IMR-90 (cell line): Measurements from ENCODE around the gene LATS2. TPM values are rescaled to one million over a fixed set of nuclear protein-coding genes. Genes with fewer than 3 reads are reported as not detected.

ENCODE experiments used
- ATAC-seq: fragments of 200-7000 bp; cut with Tn5 transposase; 2 replicates; pipeline ENCODE4 v1.9.1; 2020; ENCODE audit warnings: low read depth, mild to moderate bottlenecking, moderate library complexity
- Bru-seq: library from RNA; stranded (reverse); fragments of 400-500 nt; gene quantifications from one replicate; lab custom pipeline; 2021; lab: Mats Ljungman, UMichigan
- BruChase-seq, 2 experiments: library from RNA; stranded (reverse); fragments of 400-500 nt; gene quantifications; one replicate each; lab custom pipeline; 2021; lab: Mats Ljungman, UMichigan
- BruUV-seq: library from RNA; stranded (reverse); fragments of 400-500 nt; replicated peaks from 2 replicates; lab custom pipeline; 2021; lab: Mats Ljungman, UMichigan
- CTCF ChIA-PET: fragments of 300-600 bp; formaldehyde crosslinking; extraction: SDS; loops from one replicate; lab custom pipeline; 2021; ENCODE audit warnings: antibody characterized with exemption; lab: Yijun Ruan, JAX
- POLR2A ChIA-PET: fragments of 300-600 bp; sonication (Branson Sonifier 250); formaldehyde crosslinking; loops from one replicate; lab custom pipeline; 2022; ENCODE audit warnings: antibody characterized with exemption; ENCODE audit not compliant: unreplicated experiment; lab: Charles Lee
- DNase-seq: peaks from one replicate; pipeline ENCODE4 v3.0.0; 2013
- H2AFZ ChIP-seq: replicated peaks from 2 replicates; pipeline ENCODE3; 2013; ENCODE audit warnings: low read length, mild to moderate bottlenecking; ENCODE audit not compliant: poor library complexity
- H2AK5ac ChIP-seq: 2 replicates; pipeline ENCODE4 v1.6.1; 2013; ENCODE audit warnings: low read depth, low read length, inconsistent platforms
- H2AK9ac ChIP-seq: replicated peaks from 2 replicates; pipeline ENCODE3; 2013; ENCODE audit warnings: mild to moderate bottlenecking, low read depth, low read length, moderate library complexity; ENCODE audit not compliant: poor library complexity
- H2BK120ac ChIP-seq: 2 replicates; pipeline ENCODE4 v1.6.1; 2013; ENCODE audit warnings: low read depth, low read length, inconsistent platforms
- H2BK15ac ChIP-seq: 3 replicates; pipeline ENCODE4 v1.6.1; 2013; ENCODE audit warnings: low read depth, low read length, inconsistent platforms
- H2BK20ac ChIP-seq: 2 replicates; pipeline ENCODE4 v1.6.1; 2013; ENCODE audit warnings: low read depth, mild to moderate bottlenecking, inconsistent platforms, low read length, moderate library complexity
- H2BK5ac ChIP-seq: 2 replicates; pipeline ENCODE4 v1.6.1; 2013; ENCODE audit warnings: mild to moderate bottlenecking, low read depth, low read length, inconsistent platforms; ENCODE audit not compliant: poor library complexity, severe bottlenecking
- H3K14ac ChIP-seq: replicated peaks from 2 replicates; pipeline ENCODE4 v1.6.1; 2013; ENCODE audit warnings: low read depth, low read length, inconsistent platforms
- H3K18ac ChIP-seq: 2 replicates; pipeline ENCODE4 v1.6.1; 2013; ENCODE audit warnings: low read depth, low read length, control low read depth
- H3K23ac ChIP-seq: 2 replicates; pipeline ENCODE4 v1.6.1; 2013; ENCODE audit warnings: low read depth, low read length, inconsistent platforms
- H3K27ac ChIP-seq: 2 replicates; pipeline ENCODE4 v1.5.1; 2013; ENCODE audit warnings: mild to moderate bottlenecking, control low read depth, low read length; ENCODE audit not compliant: insufficient read depth
- H3K27me3 ChIP-seq: 2 replicates; pipeline ENCODE4 v1.6.1; 2013; ENCODE audit warnings: low read length; ENCODE audit not compliant: control insufficient read depth, insufficient read depth
- H3K36me3 ChIP-seq: 2 replicates; pipeline ENCODE4 v1.6.1; 2013; ENCODE audit warnings: low read length, mixed read lengths; ENCODE audit not compliant: control insufficient read depth, insufficient read depth
- H3K4ac ChIP-seq: 2 replicates; pipeline ENCODE4 v1.6.1; 2013; ENCODE audit warnings: low read depth, low read length, inconsistent platforms
- H3K4me1 ChIP-seq: 2 replicates; pipeline ENCODE4 v1.6.1; 2013; ENCODE audit warnings: low read length, mixed read lengths; ENCODE audit not compliant: control insufficient read depth, insufficient read depth
- H3K4me2 ChIP-seq: 2 replicates; pipeline ENCODE4 v1.6.1; 2013; ENCODE audit warnings: low read depth, mild to moderate bottlenecking, control low read depth, low read length, moderate library complexity
- H3K4me3 ChIP-seq: 2 replicates; pipeline ENCODE4 v1.5.1; 2013; ENCODE audit warnings: low read depth, mild to moderate bottlenecking, control low read depth, low read length, moderate library complexity; ENCODE audit not compliant: insufficient read depth
- H3K56ac ChIP-seq: 2 replicates; pipeline ENCODE4 v1.6.1; 2013; ENCODE audit warnings: low read length, inconsistent platforms; ENCODE audit not compliant: insufficient read depth; ENCODE audit errors: extremely low read depth
- H3K79me1 ChIP-seq, 2 experiments: 2 replicates each; pipeline ENCODE4 v1.6.1; 2013; ENCODE audit warnings: low read length in 2 of 2, inconsistent platforms in 1 of 2, low read depth in 1 of 2
- H3K9ac ChIP-seq: 2 replicates; pipeline ENCODE4 v1.6.1; 2013; ENCODE audit warnings: low read depth, low read length, control low read depth
- H3K9me1 ChIP-seq: 2 replicates; pipeline ENCODE4 v1.6.1; 2013; ENCODE audit warnings: low read length, inconsistent platforms; ENCODE audit not compliant: insufficient read depth
- H3K9me3 ChIP-seq: 2 replicates; pipeline ENCODE4 v1.6.1; 2013; ENCODE audit warnings: low read length; ENCODE audit not compliant: control insufficient read depth, insufficient read depth
- H4K20me1 ChIP-seq: 2 replicates; pipeline ENCODE4 v1.6.1; 2013; ENCODE audit warnings: low read length, inconsistent platforms; ENCODE audit not compliant: insufficient read depth
- H4K5ac ChIP-seq: 2 replicates; pipeline ENCODE4 v1.6.1; 2013; ENCODE audit warnings: mild to moderate bottlenecking, low read depth, low read length, control low read depth
- H4K8ac ChIP-seq, 2 experiments: 2 replicates each; pipeline ENCODE4 v1.6.1; 2013; ENCODE audit warnings: low read depth in 2 of 2, low read length in 2 of 2, control low read depth in 1 of 2, inconsistent platforms in 1 of 2
- H4K91ac ChIP-seq: 2 replicates; pipeline ENCODE4 v1.6.1; 2013; ENCODE audit warnings: low read depth, low read length, inconsistent platforms; ENCODE audit not compliant: insufficient read depth
- BHLHE40 ChIP-seq: fragments of 150-350 bp; IDR thresholded peaks from 2 replicates; pipeline ENCODE4 v1.6.1; 2016; ENCODE audit warnings: mild to moderate bottlenecking, low read depth, low read length
- CEBPB ChIP-seq: IDR thresholded peaks from 2 replicates; pipeline ENCODE4 v1.6.1; 2012; ENCODE audit warnings: low read depth, low read length, improper control_type of control experiment
- CHD1 ChIP-seq: IDR thresholded peaks from 2 replicates; pipeline ENCODE4 v1.6.1; 2012; ENCODE audit warnings: low read depth, low read length, improper control_type of control experiment
- FOS ChIP-seq: fragments of 150-350 bp; IDR thresholded peaks from 2 replicates; pipeline ENCODE4 v1.6.1; 2016; ENCODE audit warnings: low read depth, low read length
- MXI1 ChIP-seq: IDR thresholded peaks from 2 replicates; pipeline ENCODE4 v1.6.1; 2012; ENCODE audit warnings: low read depth, mild to moderate bottlenecking, low read length, moderate library complexity, borderline replicate concordance
- POLR2A ChIP-seq: IDR thresholded peaks from 2 replicates; pipeline ENCODE4 v1.6.1; 2012; ENCODE audit warnings: mild to moderate bottlenecking, low read depth, low read length
- RAD21 ChIP-seq: IDR thresholded peaks from 2 replicates; pipeline ENCODE4 v1.6.1; 2012; ENCODE audit warnings: low read length, improper control_type of control experiment
- SMC3 ChIP-seq: fragments of 150-350 bp; IDR thresholded peaks from 2 replicates; pipeline ENCODE4 v1.6.1; 2016; ENCODE audit warnings: low read depth, mild to moderate bottlenecking, antibody characterized with exemption, low read length, moderate library complexity
- WGBS, 2 experiments: methylation state at CpG; one replicate each; pipeline versions ENCODE4 v1.1.5 to v1.1.7; 2013; ENCODE audit warnings: missing lambda C conversion rate in 2 of 2; ENCODE audit not compliant: insufficient read length in 1 of 2; ENCODE audit errors: extremely low coverage in 2 of 2; 5-methylcytosine and 5-hydroxymethylcytosine counted together
- dilution Hi-C: fragments of 300-500 bp; cut with HindIII; formaldehyde crosslinking; loops from one replicate; pipeline ENCODE4 v1.14.3; 2018; ENCODE audit warnings: low sequenced_read_pairs; ENCODE audit not compliant: unreplicated experiment
- in situ Hi-C: fragments of 300-500 bp; cut with MboI; formaldehyde crosslinking; loops from 3 replicates; pipeline ENCODE4 v1.14.3; 2019; ENCODE audit warnings: low sequenced_read_pairs, inconsistent platforms, mixed read lengths
- intact Hi-C: fragments of 100-400 bp; cut with micrococcal nuclease; formaldehyde crosslinking; loops from 2 replicates; pipeline ENCODE4 v1.10.0; 2022
- long read RNA-seq: library from polyadenylated mRNA; unstranded; transcript quantifications from one replicate; pipeline ENCODE4 v2.0.0, GENCODE V29; 2021; ENCODE audit not compliant: unreplicated experiment
- polyA plus RNA-seq, 3 experiments: library from polyadenylated mRNA; depleted of rRNA; stranded (reverse); fragments of >200 nt; gene quantifications; 2 replicates each; pipeline ENCODE4 v1.2.3, GENCODE V29; 2012; ENCODE audit warnings: low replicate concordance in 1 of 3
- total RNA-seq: library from RNA; depleted of rRNA; stranded (reverse); fragments of >200 nt; gene quantifications from 2 replicates; pipeline ENCODE4 v1.2.3, GENCODE V29; 2012; rRNA removed
- TF ChIP-seq, protein P1 (sequence below): fragments of 150-350 bp; IDR thresholded peaks from 2 replicates; pipeline ENCODE4 v1.6.1; 2017; ENCODE audit warnings: mild to moderate bottlenecking, antibody characterized with exemption, low read length, low read depth
- TF ChIP-seq, protein P2 (sequence below): conservative IDR thresholded peaks from 2 replicates; pipeline ENCODE4 v1.5.1; 2012; ENCODE audit warnings: mild to moderate bottlenecking, low read depth, low read length, improper control_type of control experiment
- TF ChIP-seq, protein P3 (sequence below): fragments of 150-350 bp; IDR thresholded peaks from 2 replicates; pipeline ENCODE4 v1.6.1; 2016; ENCODE audit warnings: low read depth, mild to moderate bottlenecking, low read length, moderate library complexity, borderline replicate concordance

The LATS2 gene
- total RNA-seq (12.7 and 16.4 TPM in 2 replicates), polyA plus RNA-seq (2012; rRNA removed) (22.4 and 36.9 TPM in 2 replicates), Bru-seq, nascent RNA (percentile 99 among the genes with signal in this experiment), BruChase-seq, experiment 1, labeled RNA remaining after a 6-hour chase (percentile 98 among the genes with signal in this experiment), BruChase-seq, experiment 2, labeled RNA remaining after a 2-hour chase (percentile 95 among the genes with signal in this experiment)
- polyA plus RNA-seq (2012; cell fraction: cytosol; rRNA removed) = 18.2 and 24.6 TPM in 2 replicates
- polyA plus RNA-seq (2012; cell fraction: nucleus; rRNA removed; ENCODE audit: low replicate concordance) = 41.2 and 51.8 TPM in 2 replicates
- long read RNA-seq, full-length matches to known transcripts = 2 of 37 reads
- long read RNA-seq, partial matches to known transcripts = 34 of 37 reads
- long read RNA-seq, other reads (novel, unspliced or antisense) = 1 of 37 reads

DNA sequence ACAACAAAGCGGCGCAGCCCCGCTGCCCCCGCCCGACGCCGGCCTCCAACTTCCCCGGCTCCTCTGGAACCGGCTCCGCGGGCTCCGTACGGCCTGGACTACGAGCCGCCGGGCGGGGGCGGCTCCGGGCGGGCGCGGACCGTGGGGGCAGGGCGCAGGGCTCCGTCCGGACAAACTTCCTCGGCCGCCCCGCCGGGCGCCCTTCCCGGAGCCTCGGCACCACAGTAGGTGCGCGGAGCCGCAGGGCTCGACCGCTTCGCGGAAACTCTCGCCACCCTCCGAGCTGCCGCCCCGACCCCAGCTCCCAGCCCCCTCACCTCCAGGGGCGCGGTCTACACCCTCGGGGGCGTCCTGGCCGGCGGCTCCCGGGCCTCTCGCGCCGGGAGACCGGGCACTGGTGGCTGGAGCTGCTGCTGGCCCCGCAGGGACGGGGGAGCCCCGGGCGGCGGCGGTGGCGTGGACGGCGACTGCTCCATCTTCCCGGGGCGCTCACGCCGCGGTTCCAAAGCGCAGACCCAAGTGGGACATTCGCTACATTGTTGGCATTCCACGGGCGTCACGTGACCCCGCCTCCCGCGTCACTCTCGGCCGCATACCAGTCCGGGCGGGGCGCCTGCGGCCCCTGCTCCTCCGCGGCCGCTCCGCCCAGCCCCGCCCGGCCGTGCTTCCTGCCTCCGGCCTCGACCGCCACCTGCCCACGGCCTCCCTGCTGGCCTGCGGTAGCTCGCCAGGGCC lies at the start of gene LATS2:
Gene LATS2, minus strand, starts transcription at position 558 of the 735 bp plus-strand sequence. CDS start 15,560 bp downstream, outside the sequence.
- peak within 1 kb of the TSS; percentile 98 for H2BK15ac ChIP-seq
- H3K27ac ChIP-seq = peak within 1 kb of the TSS; percentile 95
- peak within 1 kb of the TSS; percentile 87 for H3K23ac ChIP-seq
- peak within 1 kb of the TSS; percentile 58 for H3K18ac ChIP-seq
- POLR2A ChIA-PET = interaction anchor here (0.5 to 0.6 kb wide), 2 partner anchors 131 to 389 kb away, joined by 3 to 4 read pairs; no protein-coding TSS in a partner anchor
- intact Hi-C loops = loop anchor here (5.0 to 10.0 kb wide), 3 partner anchors 46 to 414 kb away; no protein-coding TSS in a partner anchor
- peak; percentile 94 for DNase-seq
- CTCF ChIA-PET = interaction anchor here (0.5 kb wide), 1 partner anchor 28 kb away, joined by 3 read pairs; no protein-coding TSS in a partner anchor
- dilution Hi-C loops = no loop called here
- H3K14ac ChIP-seq = peak within 1 kb of the TSS; percentile 94
- H4K20me1 ChIP-seq = peaks cover 42% of the 10 kb centered on the region
- peaks cover 6% of the 10 kb centered on the region; the same call in 1 of the 2 replicates for H3K36me3 ChIP-seq
- peaks cover 0 to 9% of the 10 kb centered on the region in 2 experiments; a peak in 2 of 4 replicates for H3K79me1 ChIP-seq
- H3K27me3 ChIP-seq = no peaks in the 10 kb centered on the region
- peaks cover 5% of the 10 kb centered on the region for H3K9me1 ChIP-seq
- peak within 1 kb of the TSS; percentile 85 for H2AFZ ChIP-seq
- H2BK20ac ChIP-seq = peak within 1 kb of the TSS; percentile 96
- H4K8ac ChIP-seq = peak within 1 kb of the TSS; percentile 86 to 92
- BruUV-seq = no TSS peak
- H2BK120ac ChIP-seq = peak within 1 kb of the TSS; percentile 85
- peak within 1 kb of the TSS; percentile 99 for H2AK9ac ChIP-seq
- peak within 1 kb of the TSS; percentile 52 for H4K5ac ChIP-seq
- H3K9ac ChIP-seq = peak within 1 kb of the TSS; percentile 88
- peak within 1 kb of the TSS; percentile 99 for H2BK5ac ChIP-seq
- H3K56ac ChIP-seq = peak within 1 kb of the TSS; percentile 82
- H3K4me2 ChIP-seq = peak within 1 kb of the TSS; percentile 47
- no peaks in the 10 kb centered on the region for H3K9me3 ChIP-seq
- peak within 1 kb of the TSS; percentile 94 for H3K4ac ChIP-seq
- in situ Hi-C loops = no loop called here
- H2AK5ac ChIP-seq = peak within 1 kb of the TSS; percentile 94
- 2% methylated on average over 43 of the region's 96 CpGs; no CpG with 5 or more reads in 1 of the 2 experiments for WGBS, 2 experiments
- peak within 1 kb of the TSS; percentile 74 for H3K4me3 ChIP-seq
- peak within 1 kb of the TSS; percentile 92 for H4K91ac ChIP-seq
- peaks cover 14% of the 10 kb centered on the region for H3K4me1 ChIP-seq
- ATAC-seq = peak; percentile 87
- TF ChIP-seq CHD1 = no peak
- TF ChIP-seq, protein P1, sequence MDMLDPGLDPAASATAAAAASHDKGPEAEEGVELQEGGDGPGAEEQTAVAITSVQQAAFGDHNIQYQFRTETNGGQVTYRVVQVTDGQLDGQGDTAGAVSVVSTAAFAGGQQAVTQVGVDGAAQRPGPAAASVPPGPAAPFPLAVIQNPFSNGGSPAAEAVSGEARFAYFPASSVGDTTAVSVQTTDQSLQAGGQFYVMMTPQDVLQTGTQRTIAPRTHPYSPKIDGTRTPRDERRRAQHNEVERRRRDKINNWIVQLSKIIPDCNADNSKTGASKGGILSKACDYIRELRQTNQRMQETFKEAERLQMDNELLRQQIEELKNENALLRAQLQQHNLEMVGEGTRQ = peak; percentile 99
- TF ChIP-seq, protein P2, sequence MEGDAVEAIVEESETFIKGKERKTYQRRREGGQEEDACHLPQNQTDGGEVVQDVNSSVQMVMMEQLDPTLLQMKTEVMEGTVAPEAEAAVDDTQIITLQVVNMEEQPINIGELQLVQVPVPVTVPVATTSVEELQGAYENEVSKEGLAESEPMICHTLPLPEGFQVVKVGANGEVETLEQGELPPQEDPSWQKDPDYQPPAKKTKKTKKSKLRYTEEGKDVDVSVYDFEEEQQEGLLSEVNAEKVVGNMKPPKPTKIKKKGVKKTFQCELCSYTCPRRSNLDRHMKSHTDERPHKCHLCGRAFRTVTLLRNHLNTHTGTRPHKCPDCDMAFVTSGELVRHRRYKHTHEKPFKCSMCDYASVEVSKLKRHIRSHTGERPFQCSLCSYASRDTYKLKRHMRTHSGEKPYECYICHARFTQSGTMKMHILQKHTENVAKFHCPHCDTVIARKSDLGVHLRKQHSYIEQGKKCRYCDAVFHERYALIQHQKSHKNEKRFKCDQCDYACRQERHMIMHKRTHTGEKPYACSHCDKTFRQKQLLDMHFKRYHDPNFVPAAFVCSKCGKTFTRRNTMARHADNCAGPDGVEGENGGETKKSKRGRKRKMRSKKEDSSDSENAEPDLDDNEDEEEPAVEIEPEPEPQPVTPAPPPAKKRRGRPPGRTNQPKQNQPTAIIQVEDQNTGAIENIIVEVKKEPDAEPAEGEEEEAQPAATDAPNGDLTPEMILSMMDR = peak; percentile 20; the same call in 1 of the 2 replicates
- TF ChIP-seq, protein P3, sequence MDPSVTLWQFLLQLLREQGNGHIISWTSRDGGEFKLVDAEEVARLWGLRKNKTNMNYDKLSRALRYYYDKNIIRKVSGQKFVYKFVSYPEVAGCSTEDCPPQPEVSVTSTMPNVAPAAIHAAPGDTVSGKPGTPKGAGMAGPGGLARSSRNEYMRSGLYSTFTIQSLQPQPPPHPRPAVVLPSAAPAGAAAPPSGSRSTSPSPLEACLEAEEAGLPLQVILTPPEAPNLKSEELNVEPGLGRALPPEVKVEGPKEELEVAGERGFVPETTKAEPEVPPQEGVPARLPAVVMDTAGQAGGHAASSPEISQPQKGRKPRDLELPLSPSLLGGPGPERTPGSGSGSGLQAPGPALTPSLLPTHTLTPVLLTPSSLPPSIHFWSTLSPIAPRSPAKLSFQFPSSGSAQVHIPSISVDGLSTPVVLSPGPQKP = no peak
- peak; percentile 94 for TF ChIP-seq BHLHE40
- TF ChIP-seq CEBPB = no peak
- TF ChIP-seq SMC3 = no peak
- TF ChIP-seq FOS = peak; percentile 43; the same call in 1 of the 2 replicates
- TF ChIP-seq RAD21 = peak; percentile 35
- peak; percentile 93 for TF ChIP-seq POLR2A
- peak; percentile 64 for TF ChIP-seq MXI1
